ENCODE results near the gene KRT31. TPM values are rescaled to one million over a fixed set of nuclear protein-coding genes. Genes with fewer than 3 reads are reported as not detected.
"Not testable (repeated sequence)": the region's sequence is repeated elsewhere in the genome, so short reads cannot be mapped to it uniquely, and the experiment has no call there.

KRT31 gene
- total RNA-seq, 1 experiment from 2014 or later, result not detected

GRCh38 chr17:41411072-41411840 lies 13.8 kb upstream of the KRT31 start:
- H3K4me3 ChIP-seq (ENCODE audit: insufficient read depth, low read depth, low read length), result no peak overlapping the region
- no peaks in the 10 kb centered on the region for H3K27me3 ChIP-seq (ENCODE audit: control insufficient read depth, insufficient read depth, low read length)
- no peaks in the 10 kb centered on the region for H3K36me3 ChIP-seq (replicated peaks; ENCODE audit: control insufficient read depth, insufficient read depth, low read length)
- no peak for DNase-seq

DNA sequence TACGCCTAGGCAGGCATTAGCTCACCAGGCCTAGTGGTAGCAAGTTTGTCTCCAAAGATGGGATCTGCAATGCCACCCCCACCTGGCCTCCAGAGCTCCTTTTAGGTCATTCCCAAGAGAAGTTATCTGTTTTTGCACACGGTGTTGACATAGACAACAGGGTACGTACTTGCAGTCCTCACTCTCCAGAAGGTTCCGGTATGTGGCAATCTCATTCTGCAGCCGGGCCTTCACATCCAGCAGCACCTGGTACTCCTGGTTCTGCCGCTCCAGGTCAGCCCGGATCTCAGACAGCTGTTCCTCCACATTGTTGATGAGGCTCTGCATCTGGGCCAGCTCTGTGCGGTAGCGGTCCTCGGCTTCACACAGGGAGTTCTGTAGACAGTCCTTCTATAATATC lies 9.8 kb upstream of the KRT31 start:
- DNase-seq, result no peak
- Histone ChIP-seq H3K4me3 (ENCODE audit: insufficient read depth, low read depth, low read length) (no peak overlapping the region), H3K36me3 (replicated peaks; ENCODE audit: control insufficient read depth, insufficient read depth, low read length) (no peaks in the 10 kb centered on the region), H3K27me3 (ENCODE audit: control insufficient read depth, insufficient read depth, low read length) (no peaks in the 10 kb centered on the region)

- DNase-seq, result peak; percentile 55
- H3K4me3 ChIP-seq (ENCODE audit: insufficient read depth, low read depth, low read length), result no peak overlapping the region
- H3K36me3 ChIP-seq (replicated peaks; ENCODE audit: control insufficient read depth, insufficient read depth, low read length), result no peaks in the 10 kb centered on the region
- H3K27me3 ChIP-seq (ENCODE audit: control insufficient read depth, insufficient read depth, low read length), result no peaks in the 10 kb centered on the region
Observed at GRCh38 chr17:41406205-41406604, 8.8 kb upstream of the KRT31 start.

DNA sequence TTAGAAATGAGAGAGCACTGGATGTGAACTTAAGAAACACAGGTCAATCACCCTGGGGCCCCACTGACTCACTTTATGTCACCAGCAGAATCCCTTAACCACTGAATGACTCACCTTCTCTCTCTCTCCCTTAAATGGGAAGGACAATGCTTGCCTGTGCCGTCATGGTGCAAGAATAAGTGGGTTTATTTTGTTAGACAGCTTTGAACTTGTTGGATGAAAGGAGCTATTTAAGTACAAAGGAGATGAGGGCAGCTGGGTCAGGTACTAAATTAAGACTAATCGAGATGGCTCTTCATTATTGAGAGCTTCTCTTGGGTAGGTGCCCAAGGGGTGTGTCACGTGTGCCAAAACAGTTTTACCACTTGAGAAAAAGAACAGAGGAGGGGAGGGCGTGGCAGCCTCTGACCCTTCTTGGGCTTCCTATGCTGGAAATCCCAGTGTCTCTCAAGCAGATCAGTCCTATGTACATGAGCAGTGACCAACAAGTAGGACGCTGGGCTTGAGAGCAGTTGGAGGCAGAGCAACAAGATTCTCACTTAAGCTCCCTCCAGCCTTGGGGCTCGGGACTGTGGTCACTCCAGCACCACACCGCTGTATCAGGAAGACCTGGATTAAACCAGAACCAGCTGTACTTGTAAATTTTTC lies 6.7 kb upstream of the KRT31 start:
- Histone ChIP-seq H3K4me3 (ENCODE audit: insufficient read depth, low read depth, low read length) (no peak overlapping the region), H3K27me3 (ENCODE audit: control insufficient read depth, insufficient read depth, low read length) (no peaks in the 10 kb centered on the region), H3K36me3 (replicated peaks; ENCODE audit: control insufficient read depth, insufficient read depth, low read length) (no peaks in the 10 kb centered on the region)
- no peak for DNase-seq

DNA sequence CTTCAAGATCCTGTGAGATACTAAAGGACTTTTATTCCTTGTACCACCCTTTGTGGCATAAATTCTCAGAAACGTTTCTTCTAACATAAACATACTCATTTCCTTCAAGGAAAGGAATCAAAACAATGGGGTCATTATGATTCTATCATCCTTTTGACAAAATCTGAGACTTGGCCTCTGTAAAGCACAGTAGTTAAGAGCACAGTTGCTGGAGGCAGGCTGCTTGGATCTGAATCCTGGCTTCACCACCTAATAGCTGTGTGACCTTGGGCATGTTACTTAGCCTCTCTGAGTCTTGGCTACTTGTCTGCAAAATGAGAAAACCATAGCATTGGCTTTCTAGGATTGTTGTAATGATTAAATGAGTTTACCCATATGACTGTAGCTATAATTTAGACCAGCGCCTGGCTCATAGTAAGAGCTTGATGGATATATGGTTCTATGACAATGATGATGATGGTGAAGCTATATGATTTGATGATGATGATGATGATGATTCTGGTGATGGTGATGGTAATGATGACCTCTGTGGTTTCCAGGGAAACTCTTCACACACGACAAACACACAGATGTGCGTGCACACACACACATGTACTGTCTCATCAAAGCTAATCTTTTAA lies 6.1 kb upstream of the KRT31 start:
- no peak overlapping the region for H3K4me3 ChIP-seq (ENCODE audit: insufficient read depth, low read depth, low read length)
- H3K27me3 ChIP-seq (ENCODE audit: control insufficient read depth, insufficient read depth, low read length), result no peaks in the 10 kb centered on the region
- H3K36me3 ChIP-seq (replicated peaks; ENCODE audit: control insufficient read depth, insufficient read depth, low read length), result no peaks in the 10 kb centered on the region
- DNase-seq, result no peak

- Histone ChIP-seq H3K4me3 (ENCODE audit: insufficient read depth, low read depth, low read length) (no peak overlapping the region), H3K27me3 (ENCODE audit: control insufficient read depth, insufficient read depth, low read length) (no peaks in the 10 kb centered on the region), H3K36me3 (replicated peaks; ENCODE audit: control insufficient read depth, insufficient read depth, low read length) (no peaks in the 10 kb centered on the region)
- no peak for DNase-seq
Observed at GRCh38 chr17:41402161-41402560, 4.8 kb upstream of the KRT31 start.

- Histone ChIP-seq H3K4me3 (ENCODE audit: insufficient read depth, low read depth, low read length) (no peak overlapping the region), H3K36me3 (replicated peaks; ENCODE audit: control insufficient read depth, insufficient read depth, low read length) (no peaks in the 10 kb centered on the region), H3K27me3 (ENCODE audit: control insufficient read depth, insufficient read depth, low read length) (no peaks in the 10 kb centered on the region)
- no peak for DNase-seq
Observed at GRCh38 chr17:41396340-41396739, 1.1 kb downstream of the KRT31 start.

DNA sequence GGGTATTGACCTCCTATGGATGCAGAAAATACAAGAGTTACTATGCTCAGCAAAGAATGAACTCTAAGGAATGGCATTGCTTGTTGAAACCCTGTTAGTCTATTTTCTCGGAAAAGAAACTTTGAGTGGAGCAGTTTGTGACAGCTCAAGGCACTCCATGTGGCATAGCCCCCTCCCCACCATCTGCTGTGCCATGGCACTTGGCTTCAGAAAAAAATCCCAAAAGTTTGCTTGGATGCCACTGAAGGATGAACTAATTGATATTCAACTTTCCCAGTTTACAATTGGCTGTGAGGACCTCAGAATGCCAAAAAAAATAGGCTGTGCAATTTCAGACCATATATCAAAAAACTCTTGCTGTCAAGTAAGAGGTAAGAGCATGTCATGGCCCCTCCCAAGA lies 1.8 kb downstream of the KRT31 start:
- H3K4me3 ChIP-seq (ENCODE audit: insufficient read depth, low read depth, low read length), result no peak overlapping the region
- DNase-seq, result no peak
- no peaks in the 10 kb centered on the region for H3K36me3 ChIP-seq (replicated peaks; ENCODE audit: control insufficient read depth, insufficient read depth, low read length)
- no peaks in the 10 kb centered on the region for H3K27me3 ChIP-seq (ENCODE audit: control insufficient read depth, insufficient read depth, low read length)

- not testable (repeated sequence) for H3K4me3 ChIP-seq (ENCODE audit: insufficient read depth, low read depth, low read length); H3K36me3 ChIP-seq (replicated peaks; ENCODE audit: control insufficient read depth, insufficient read depth, low read length); H3K27me3 ChIP-seq (ENCODE audit: control insufficient read depth, insufficient read depth, low read length); DNase-seq
Observed at GRCh38 chr17:41395044-41395443, 2.4 kb downstream of the KRT31 start.

GRCh38 chr17:41394254-41394996 lies 3.0 kb downstream of the KRT31 start:
- no peak for DNase-seq
- no peaks in the 10 kb centered on the region for H3K27me3 ChIP-seq (ENCODE audit: control insufficient read depth, insufficient read depth, low read length)
- H3K36me3 ChIP-seq (replicated peaks; ENCODE audit: control insufficient read depth, insufficient read depth, low read length), result no peaks in the 10 kb centered on the region
- no peak overlapping the region for H3K4me3 ChIP-seq (ENCODE audit: insufficient read depth, low read depth, low read length)

GRCh38 chr17:41393826-41394225 lies 3.6 kb downstream of the KRT31 start:
- DNase-seq, result no peak
- H3K27me3 ChIP-seq (ENCODE audit: control insufficient read depth, insufficient read depth, low read length), result no peaks in the 10 kb centered on the region
- no peaks in the 10 kb centered on the region for H3K36me3 ChIP-seq (replicated peaks; ENCODE audit: control insufficient read depth, insufficient read depth, low read length)
- no peak overlapping the region for H3K4me3 ChIP-seq (ENCODE audit: insufficient read depth, low read depth, low read length)

GRCh38 chr17:41393294-41393693 lies 4.1 kb downstream of the KRT31 start:
- no peak for DNase-seq
- H3K27me3 ChIP-seq (ENCODE audit: control insufficient read depth, insufficient read depth, low read length), result no peaks in the 10 kb centered on the region
- no peaks in the 10 kb centered on the region for H3K36me3 ChIP-seq (replicated peaks; ENCODE audit: control insufficient read depth, insufficient read depth, low read length)
- H3K4me3 ChIP-seq (ENCODE audit: insufficient read depth, low read depth, low read length), result no peak overlapping the region

GRCh38 chr17:41392278-41392677 lies 5.1 kb downstream of the KRT31 start:
- no peak for DNase-seq
- Histone ChIP-seq H3K4me3 (ENCODE audit: insufficient read depth, low read depth, low read length) (no peak overlapping the region), H3K27me3 (ENCODE audit: control insufficient read depth, insufficient read depth, low read length) (no peaks in the 10 kb centered on the region), H3K36me3 (replicated peaks; ENCODE audit: control insufficient read depth, insufficient read depth, low read length) (no peaks in the 10 kb centered on the region)

- H3K27me3 ChIP-seq (ENCODE audit: control insufficient read depth, insufficient read depth, low read length), result no peaks in the 10 kb centered on the region
- no peak for DNase-seq
- no peak overlapping the region for H3K4me3 ChIP-seq (ENCODE audit: insufficient read depth, low read depth, low read length)
- no peaks in the 10 kb centered on the region for H3K36me3 ChIP-seq (replicated peaks; ENCODE audit: control insufficient read depth, insufficient read depth, low read length)
Observed at GRCh38 chr17:41391535-41391934, 5.9 kb downstream of the KRT31 start.
